ENCODE data around the gene ITPRID2.
"Not testable (repeated sequence)": the region's sequence is repeated elsewhere in the genome, so short reads cannot be mapped to it uniquely, and the experiment has no call there.

The ITPRID2 gene

GRCh38 chr2:181961167-181961566 lies 69.6 kb downstream of the ITPRID2 start:
- not testable (repeated sequence) for DNase-seq

DNA sequence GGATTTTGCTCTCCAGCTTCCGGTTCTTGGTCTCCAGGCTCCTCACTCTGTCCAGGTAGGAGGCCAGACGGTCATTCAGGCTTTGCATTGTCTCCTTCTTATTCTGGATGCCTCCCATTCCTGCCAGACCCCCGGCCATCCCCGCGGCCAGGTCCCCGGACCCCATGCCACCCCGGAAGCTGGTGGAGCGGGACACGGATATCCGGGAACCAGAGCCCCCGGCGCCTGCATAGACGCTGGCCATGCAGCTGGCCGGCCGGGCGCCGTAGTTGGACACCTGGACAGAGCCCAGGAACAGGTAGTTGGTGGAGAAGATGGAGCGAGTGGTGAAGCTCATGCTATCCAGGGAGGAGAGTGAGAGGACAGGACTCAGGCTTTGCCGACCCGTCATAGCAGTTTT lies 70.6 kb downstream of the ITPRID2 start:
- DNase-seq, result no peak

- DNase-seq, result no peak
Observed at GRCh38 chr2:181970160-181970794, 78.7 kb downstream of the ITPRID2 start.

GRCh38 chr2:181971032-181971431 lies 79.5 kb downstream of the ITPRID2 start:
- DNase-seq, result no peak

GRCh38 chr2:181972431-181973170 lies 81.1 kb downstream of the ITPRID2 start:
- no peak for DNase-seq

DNA sequence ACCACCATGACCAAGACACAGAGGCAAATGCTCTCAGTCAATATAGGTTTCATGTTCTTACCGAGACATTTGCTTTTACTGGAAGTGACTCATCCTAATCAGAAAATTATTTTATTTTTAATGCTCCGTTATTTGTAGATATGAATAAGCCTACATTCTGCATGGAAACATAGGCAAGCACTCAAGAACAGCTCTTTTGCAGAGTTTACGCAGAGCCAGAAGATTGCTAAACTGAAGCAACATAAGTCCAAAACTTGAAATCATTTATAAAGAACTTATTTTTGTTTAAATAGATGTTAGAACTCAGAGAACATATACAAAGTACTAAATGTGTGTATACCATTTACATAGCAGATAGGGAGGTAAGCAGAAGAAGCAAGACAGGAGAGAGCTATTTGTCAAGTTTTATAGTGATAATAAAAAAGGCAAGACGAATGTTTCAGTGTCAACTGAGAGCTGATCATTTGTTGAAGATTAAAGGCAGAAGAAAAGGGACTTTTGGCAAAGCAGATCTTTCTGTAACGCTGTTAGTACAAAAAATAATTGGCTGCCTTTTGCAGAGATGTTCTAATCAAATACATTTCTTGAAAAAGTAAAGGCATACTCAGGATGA lies 81.7 kb downstream of the ITPRID2 start:
- no peak for DNase-seq

GRCh38 chr2:181977661-181978350 lies 86.3 kb downstream of the ITPRID2 start:
- DNase-seq, result no peak

DNA sequence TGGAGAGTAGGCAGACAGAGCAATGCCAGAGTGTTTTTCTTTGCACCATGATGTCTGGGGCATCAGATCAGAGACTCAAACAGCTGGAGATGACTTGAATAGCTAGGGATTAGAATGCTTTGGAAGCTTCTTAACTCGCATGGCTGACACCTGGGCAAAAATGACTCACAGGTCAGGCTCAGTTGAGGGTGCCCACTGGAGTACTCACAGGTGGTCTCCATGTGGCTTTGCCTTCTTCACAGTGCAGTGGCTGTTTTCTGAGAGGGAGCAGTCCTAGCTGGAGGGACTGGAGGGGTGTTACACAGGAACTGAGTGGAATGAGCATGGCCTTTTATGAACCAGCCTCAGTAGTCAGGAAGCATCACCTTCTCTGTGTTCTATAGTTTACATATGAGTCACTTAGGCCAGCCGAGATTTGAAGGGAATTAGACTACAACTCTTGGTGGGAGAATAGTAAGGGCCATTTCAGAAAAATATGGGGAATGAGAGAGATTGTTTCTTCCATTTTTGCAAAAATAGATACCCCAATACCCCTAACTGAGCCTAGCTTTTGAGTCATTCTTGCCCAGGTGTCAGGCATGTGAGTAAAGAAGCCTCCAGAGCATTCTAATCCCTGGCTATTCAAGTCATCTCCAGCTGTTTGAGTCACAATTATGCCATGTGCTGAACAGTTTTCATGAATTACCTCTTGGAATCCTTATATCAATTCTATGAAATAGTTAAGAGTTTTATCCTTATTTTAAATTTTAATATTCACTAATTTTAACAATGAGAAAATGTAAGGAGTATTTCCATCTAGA lies 87.0 kb downstream of the ITPRID2 start:
- no peak for DNase-seq

Measured in T-helper 2 cell (primary cell).